Hindlimb muscle (tissue), 1 donor: Measurements from ENCODE around the gene HACD2. TPM values are rescaled to one million over a fixed set of nuclear protein-coding genes. Genes with fewer than 3 reads are reported as not detected.

Experiments
- DNase-seq: peaks from one replicate; pipeline ENCODE4 v3.0.0-alpha.2; 2013
- polyA plus RNA-seq: library from polyadenylated mRNA; unstranded; fragments of 120-200 nt; gene quantifications from one replicate; pipeline ENCODE4 v1.2.1, GENCODE V29; 2013; ENCODE audit not compliant: insufficient read length

Gene HACD2
- polyA plus RNA-seq, 1 donor: 14.0 TPM

GRCh38 chr3:123568875-123569274, 16.0 kb downstream of the HACD2 start:
- no peak for DNase-seq

- no peak for DNase-seq
Observed at GRCh38 chr3:123568034-123568433, 16.8 kb downstream of the HACD2 start.

- no peak for DNase-seq
Observed at GRCh38 chr3:123564056-123564455, 20.8 kb downstream of the HACD2 start.

- no peak for DNase-seq
Observed at GRCh38 chr3:123562547-123562946, 22.3 kb downstream of the HACD2 start.

GRCh38 chr3:123561188-123561587, 23.7 kb downstream of the HACD2 start:
- DNase-seq: no peak

- peak; percentile 32 for DNase-seq
Observed at GRCh38 chr3:123559040-123559861, 25.6 kb downstream of the HACD2 start.

- DNase-seq: no peak
Observed at GRCh38 chr3:123553536-123553935, 31.3 kb downstream of the HACD2 start.

GRCh38 chr3:123552768-123553167, 32.1 kb downstream of the HACD2 start:
- DNase-seq: no peak

- DNase-seq: no peak
Observed at GRCh38 chr3:123552095-123552714, 32.6 kb downstream of the HACD2 start.

- peak; percentile 17 for DNase-seq
Observed at GRCh38 chr3:123547881-123548519, 36.9 kb downstream of the HACD2 start.

- no peak for DNase-seq
Observed at GRCh38 chr3:123546133-123546755, 38.6 kb downstream of the HACD2 start.

- no peak for DNase-seq
Observed at GRCh38 chr3:123543950-123544349, 40.9 kb downstream of the HACD2 start.

- no peak for DNase-seq
Observed at GRCh38 chr3:123540285-123540684, 44.6 kb downstream of the HACD2 start.

- DNase-seq: no peak
Observed at GRCh38 chr3:123536153-123536895, 48.5 kb downstream of the HACD2 start.

- no peak for DNase-seq
Observed at GRCh38 chr3:123535580-123535979, 49.3 kb downstream of the HACD2 start.

- DNase-seq: no peak
Observed at GRCh38 chr3:123534264-123534663, 50.6 kb downstream of the HACD2 start.

- DNase-seq: no peak
Observed at GRCh38 chr3:123533554-123534159, 51.2 kb downstream of the HACD2 start.

GRCh38 chr3:123528130-123528529, 56.7 kb downstream of the HACD2 start:
- DNase-seq: no peak

GRCh38 chr3:123527046-123527445, 57.8 kb downstream of the HACD2 start:
- DNase-seq: no peak

GRCh38 chr3:123526474-123526873, 58.4 kb downstream of the HACD2 start:
- DNase-seq: no peak

- DNase-seq: no peak
Observed at GRCh38 chr3:123525433-123525832, 59.4 kb downstream of the HACD2 start.

- DNase-seq: no peak
Observed at GRCh38 chr3:123524981-123525380, 59.9 kb downstream of the HACD2 start.
